HepG2 (cell line): ENCODE data around the gene CHD9. TPM values are rescaled to one million over a fixed set of nuclear protein-coding genes. Genes with fewer than 3 reads are reported as not detected.

Experiments
- ATF1 ChIP-seq: IDR thresholded peaks from 2 replicates; pipeline ENCODE4 v1.6.1; 2016; ENCODE audit warnings: mild to moderate bottlenecking, control low read depth
- CCDC6 ChIP-seq: sonication (generic); formaldehyde crosslinking; IDR thresholded peaks from 2 replicates; pipeline ENCODE4 v1.8.1; 2022; ENCODE audit warnings: mild to moderate bottlenecking, missing genetic modification reagents, moderate library complexity
- FOXM1 ChIP-seq: sonication (generic); formaldehyde crosslinking; IDR thresholded peaks from 2 replicates; pipeline ENCODE4 v1.5.0; 2020; ENCODE audit warnings: missing genetic modification reagents
- GATA4 ChIP-seq: sonication (generic); IDR thresholded peaks from 2 replicates; pipeline ENCODE4 v1.6.1; 2016; ENCODE audit warnings: antibody characterized with exemption, low read depth, borderline replicate concordance
- GPN1 ChIP-seq: sonication (generic); formaldehyde crosslinking; IDR thresholded peaks from 2 replicates; pipeline ENCODE4 v1.5.1; 2020; ENCODE audit warnings: missing genetic modification reagents, borderline replicate concordance
- HDAC2 ChIP-seq: sonication (generic); formaldehyde crosslinking; IDR thresholded peaks from 2 replicates; pipeline ENCODE4 v1.4.0; 2020; ENCODE audit warnings: missing genetic modification reagents
- HDAC6 ChIP-seq: fragments of 200-600 bp; sonication (generic); IDR thresholded peaks from 2 replicates; pipeline ENCODE4 v1.7.0; 2017; ENCODE audit warnings: mild to moderate bottlenecking, antibody characterized with exemption, low read length, low read depth
- IRX3 ChIP-seq: sonication (generic); formaldehyde crosslinking; IDR thresholded peaks from 2 replicates; pipeline ENCODE4 v1.8.1; 2023; ENCODE audit warnings: mild to moderate bottlenecking, low read depth, missing genetic modification reagents, borderline replicate concordance
- JARID2 ChIP-seq: sonication (generic); formaldehyde crosslinking; IDR thresholded peaks from 2 replicates; pipeline ENCODE4 v1.8.1; 2023; ENCODE audit warnings: missing genetic modification reagents, inconsistent platforms; ENCODE audit not compliant: insufficient replicate concordance
- MTERF4 ChIP-seq: sonication (generic); formaldehyde crosslinking; IDR thresholded peaks from 2 replicates; pipeline ENCODE4 v1.8.0; 2023; ENCODE audit warnings: mild to moderate bottlenecking, missing genetic modification reagents
- RARA ChIP-seq: IDR thresholded peaks from 2 replicates; pipeline ENCODE4 v1.6.1; 2016; ENCODE audit warnings: missing genetic modification reagents, missing compliant biosample characterization
- RXRB ChIP-seq: IDR thresholded peaks from 2 replicates; pipeline ENCODE4 v1.6.1; 2016; ENCODE audit warnings: borderline replicate concordance, missing genetic modification reagents, missing compliant biosample characterization
- THAP11 ChIP-seq: IDR thresholded peaks from 2 replicates; pipeline ENCODE4 v1.6.1; 2016; ENCODE audit warnings: missing biosample characterization, missing genetic modification reagents
- ZFP91 ChIP-seq: sonication (generic); formaldehyde crosslinking; IDR thresholded peaks from 2 replicates; pipeline ENCODE4 v1.9.0; 2022; ENCODE audit warnings: missing genetic modification reagents, mild to moderate bottlenecking, borderline replicate concordance
- ZNF101 ChIP-seq: sonication (generic); formaldehyde crosslinking; IDR thresholded peaks from 2 replicates; pipeline ENCODE4 v1.4.0; 2020; ENCODE audit warnings: mild to moderate bottlenecking, low read depth, missing genetic modification reagents, borderline replicate concordance
- ZNF275 ChIP-seq: sonication (generic); formaldehyde crosslinking; IDR thresholded peaks from 2 replicates; pipeline ENCODE4 v1.8.0; 2022; ENCODE audit warnings: missing genetic modification reagents, mild to moderate bottlenecking, inconsistent platforms, borderline replicate concordance
- ZNF350 ChIP-seq: sonication (generic); formaldehyde crosslinking; IDR thresholded peaks from 2 replicates; pipeline ENCODE4 v1.4.0; 2020; ENCODE audit warnings: mild to moderate bottlenecking, low read depth, missing genetic modification reagents, borderline replicate concordance
- ZNF362 ChIP-seq: sonication (generic); formaldehyde crosslinking; IDR thresholded peaks from 2 replicates; pipeline ENCODE4 v1.4.0; 2020; ENCODE audit warnings: missing genetic modification reagents, mild to moderate bottlenecking, borderline replicate concordance
- ZNF569 ChIP-seq: sonication (generic); formaldehyde crosslinking; IDR thresholded peaks from 2 replicates; pipeline ENCODE4 v1.5.0; 2020; ENCODE audit warnings: mild to moderate bottlenecking, missing genetic modification reagents, moderate library complexity, borderline replicate concordance
- ZNF687 ChIP-seq: sonication (generic); formaldehyde crosslinking; IDR thresholded peaks from 2 replicates; pipeline ENCODE4 v1.5.1; 2020; ENCODE audit warnings: mild to moderate bottlenecking, missing genetic modification reagents, moderate library complexity
- polyA plus RNA-seq, 8 experiments: library from polyadenylated mRNA; depleted of rRNA in 3 of 8; stranded (reverse) in 7 of 8; unstranded in 1 of 8; fragments of >200 nt; fragmentation: Illumina TruSeq in 4 of 8; extraction: Trizol in 4 of 8; gene quantifications; 2 replicates each; pipeline versions ENCODE4 v1.2.1 to v1.2.3, GENCODE V29; 2011 to 2016; ENCODE audit warnings: low read depth in 4 of 8, missing spikeins in 1 of 8, mixed read lengths in 1 of 8; ENCODE audit not compliant: insufficient read depth in 1 of 8
- total RNA-seq, 5 experiments: library from RNA; depleted of rRNA; stranded (reverse); fragments of >200 nt; fragmentation: Illumina TruSeq; extraction: Trizol; gene quantifications; 2 replicates each; pipeline ENCODE4 v1.2.3, GENCODE V29; 2016; ENCODE audit warnings: low read depth in 1 of 5

CHD9 gene
- total and polyA plus RNA-seq, 2 of the 13 experiments (the other 11 are each of a cell fraction or from before 2014, with no cell fraction given) = 23.4 to 27.7 TPM

GRCh38 chr16:53041320-53042051, 13.3 kb upstream of the CHD9 start (continued):
- TF ChIP-seq ZNF569 (CRISPR knock-in tag) (no peak), RARA (CRISPR knock-in tag) (no peak), JARID2 (CRISPR knock-in tag) (no peak), ZNF101 (no peak), HDAC6 (no peak), HDAC2 (CRISPR knock-in tag) (no peak), ZFP91 (CRISPR knock-in tag) (0 out of 2 replicates have a peak, but pooled peaks have one; percentile 25), RXRB (CRISPR knock-in tag) (no peak), ZNF350 (CRISPR knock-in tag) (no peak), MTERF4 (CRISPR knock-in tag) (no peak), THAP11 (no peak), ZNF362 (CRISPR knock-in tag) (peak; percentile 54; the same call in 1 of the 2 replicates), ZNF687 (CRISPR knock-in tag) (peak; percentile 44; the same call in 1 of the 2 replicates), FOXM1 (CRISPR knock-in tag) (no peak), GPN1 (CRISPR knock-in tag) (no peak), IRX3 (CRISPR knock-in tag) (no peak), CCDC6 (CRISPR knock-in tag) (no peak), ATF1 (CRISPR knock-in tag) (no peak), GATA4 (no peak), ZNF275 (CRISPR knock-in tag) (0 out of 2 replicates have a peak, but pooled peaks have one; percentile 54)
